Measurements from ENCODE around the gene HES7.
"Not testable (repeated sequence)": the region's sequence is repeated elsewhere in the genome, so short reads cannot be mapped to it uniquely, and the experiment has no call there.

HES7 gene

DNA sequence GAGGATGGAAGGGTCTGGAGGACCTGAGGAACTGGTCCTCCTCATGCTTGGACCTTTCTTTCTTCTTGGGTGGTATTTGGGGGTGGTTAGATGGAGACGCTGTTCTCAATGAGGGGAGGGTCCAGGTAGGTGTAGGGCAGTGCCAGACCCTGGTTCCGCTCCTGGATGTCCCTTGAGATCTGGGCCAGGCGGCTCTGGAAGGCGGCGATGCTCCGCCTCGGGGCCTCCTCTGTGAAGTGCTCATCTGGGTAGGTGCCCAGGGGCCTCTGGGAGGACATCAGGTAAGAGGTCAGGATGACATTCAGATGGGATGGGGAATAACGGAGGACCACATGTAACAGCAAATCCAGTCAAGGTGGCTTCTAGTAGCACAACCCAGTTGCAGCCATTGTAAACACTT, 27.4 kb downstream of the HES7 start:
- no peak for DNase-seq

DNA sequence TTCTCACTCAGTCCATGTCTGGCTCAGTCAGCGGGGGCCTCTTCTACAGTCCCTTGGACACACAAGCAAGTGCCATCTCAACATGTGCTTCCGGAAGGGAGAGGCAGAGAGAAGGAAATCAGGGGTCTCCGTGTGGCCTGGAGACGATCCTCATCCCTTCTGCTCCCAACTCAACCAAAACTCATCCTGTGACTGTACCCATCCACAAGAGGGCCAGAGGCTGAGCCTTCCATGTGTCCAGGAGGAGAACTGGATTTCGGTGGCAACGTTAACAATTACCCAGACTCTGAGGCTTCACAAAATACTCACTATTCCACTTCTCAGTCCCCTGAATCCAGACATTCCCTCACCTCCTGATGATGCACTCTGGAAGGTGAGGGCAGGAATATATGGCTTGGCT, 28.5 kb downstream of the HES7 start:
- DNase-seq = no peak

DNA sequence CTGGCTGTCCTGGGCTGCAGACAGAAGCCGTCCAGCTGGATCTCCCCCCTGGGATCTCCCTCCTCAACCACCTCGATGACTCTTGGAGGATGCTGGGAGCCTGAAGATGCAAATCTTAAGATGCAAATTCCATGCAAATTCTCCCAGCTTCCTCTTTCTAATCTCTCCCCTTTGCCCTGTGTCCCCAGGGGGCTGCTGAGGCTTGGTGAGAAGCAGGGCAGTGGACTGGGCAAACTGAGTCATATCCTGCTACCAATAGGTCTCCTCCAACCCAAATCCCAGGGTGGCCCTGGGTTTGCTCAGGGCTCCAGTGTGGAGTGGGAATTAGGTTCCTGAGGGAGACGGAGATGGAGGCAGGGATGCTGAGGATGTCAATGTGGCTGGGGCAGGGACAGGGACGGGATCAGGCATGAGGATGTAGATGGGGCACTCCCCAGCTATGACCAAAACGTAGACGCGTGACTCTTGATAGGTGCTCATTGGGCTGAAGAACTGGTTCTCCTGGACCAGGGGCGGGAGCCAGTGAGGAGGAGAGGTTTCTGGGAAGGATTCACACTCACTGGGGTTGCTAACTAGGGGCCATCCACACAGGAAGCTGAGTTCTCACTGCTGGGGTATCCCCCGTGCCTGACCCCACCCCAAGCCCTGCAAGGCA, 32.7 kb downstream of the HES7 start:
- no peak for DNase-seq

DNA sequence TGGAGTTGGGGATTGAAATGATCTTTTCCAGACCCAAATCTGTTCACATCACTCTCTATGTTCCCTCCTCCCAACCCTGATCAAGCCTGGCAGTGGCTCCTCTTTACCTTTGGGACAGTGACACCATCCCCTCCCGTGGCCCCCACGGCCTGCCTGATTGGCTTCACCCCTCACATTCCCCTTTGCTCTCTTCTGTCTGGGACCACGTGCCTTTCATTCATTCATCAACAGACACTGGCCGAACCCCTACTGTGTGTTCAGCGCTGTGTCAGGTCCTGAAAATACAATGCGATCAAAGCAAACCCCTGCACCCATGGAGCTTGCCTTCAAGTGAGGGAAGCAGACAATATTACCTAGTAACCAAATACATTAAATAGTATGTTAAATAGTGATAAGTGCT, 34.2 kb downstream of the HES7 start:
- DNase-seq = no peak

DNA sequence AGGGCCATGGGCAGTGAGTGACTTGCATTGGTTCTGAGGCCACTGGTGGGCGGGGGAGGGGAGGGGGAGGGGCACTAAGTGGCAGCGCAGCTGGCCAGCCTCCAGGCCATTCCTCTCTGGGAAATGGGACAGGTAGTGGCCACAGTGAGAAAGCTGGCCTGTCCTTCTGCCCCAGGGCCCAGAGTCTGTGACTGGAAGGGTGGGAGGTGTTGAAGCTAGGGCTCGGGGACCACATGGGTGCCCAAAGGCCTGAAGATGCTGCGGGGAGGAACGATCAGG, 36.0 kb downstream of the HES7 start:
- no peak for DNase-seq

DNA sequence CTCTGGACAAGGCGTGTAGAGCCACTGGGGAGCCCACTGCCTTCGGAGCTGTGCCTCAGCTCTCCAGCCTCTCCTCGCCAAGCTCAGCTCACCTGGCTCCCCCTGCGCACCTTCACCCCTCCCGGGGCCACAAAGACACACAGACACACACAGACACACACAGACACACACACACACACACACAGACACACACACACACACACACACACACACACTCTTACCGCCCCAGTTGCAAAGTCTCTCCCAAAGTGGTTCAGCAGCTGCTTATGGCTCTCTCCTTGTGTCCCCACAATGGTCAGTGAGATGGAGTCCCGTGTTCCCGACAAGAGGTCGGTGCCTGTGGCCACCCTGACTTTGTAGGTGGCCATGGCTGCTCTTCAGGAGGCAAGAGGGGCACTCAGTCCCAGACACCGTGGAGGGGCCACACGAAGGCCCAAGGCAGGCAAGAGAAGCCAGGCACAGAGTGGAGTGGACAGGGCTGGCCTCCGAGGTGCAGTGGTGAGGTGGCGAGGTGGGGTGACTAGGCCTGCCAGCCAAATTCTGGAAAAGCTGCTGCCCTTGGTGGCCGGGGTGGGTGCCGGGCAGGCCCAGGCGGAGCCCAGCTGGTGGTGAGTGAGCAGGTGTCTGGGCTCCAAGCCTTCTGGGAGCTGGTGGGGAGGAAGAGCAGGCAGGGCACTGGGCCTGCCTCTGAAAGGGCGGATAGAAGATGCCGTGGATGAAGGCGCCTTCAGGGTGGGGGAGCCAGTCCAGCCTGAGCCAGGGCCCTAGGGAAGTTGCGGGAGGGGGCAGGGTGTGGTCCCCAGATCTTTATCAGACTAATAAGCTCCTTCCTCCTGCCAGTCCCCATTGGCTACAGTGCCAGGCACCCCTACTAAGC, 36.6 kb downstream of the HES7 start, which contains the start of gene ALOX12B:
ALOX12B (minus strand) TSS at position 642 of the 877 bp plus-strand sequence; CDS start at position 368, 274 bp downstream.
- no peak for DNase-seq

DNA sequence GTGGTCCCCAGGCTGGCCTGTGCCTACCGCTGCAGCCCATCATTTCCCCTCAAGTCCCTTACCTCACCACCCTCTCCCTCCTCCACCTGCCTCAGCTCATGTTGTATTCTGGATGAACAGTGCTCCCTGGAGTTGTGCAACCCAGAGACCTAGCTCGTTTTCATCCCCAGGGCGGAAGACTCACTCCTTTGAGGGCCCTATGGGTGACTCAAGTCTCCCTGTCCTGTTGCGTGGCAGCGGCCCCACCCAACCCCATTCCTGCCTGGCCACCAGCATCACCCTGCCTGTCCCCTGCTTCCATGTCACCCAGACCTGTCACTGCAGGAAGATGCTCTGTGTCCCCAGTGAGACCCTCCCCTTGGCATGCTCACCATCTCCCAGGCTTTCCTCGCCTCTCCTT, 39.7 kb downstream of the HES7 start:
- no peak for DNase-seq

DNA sequence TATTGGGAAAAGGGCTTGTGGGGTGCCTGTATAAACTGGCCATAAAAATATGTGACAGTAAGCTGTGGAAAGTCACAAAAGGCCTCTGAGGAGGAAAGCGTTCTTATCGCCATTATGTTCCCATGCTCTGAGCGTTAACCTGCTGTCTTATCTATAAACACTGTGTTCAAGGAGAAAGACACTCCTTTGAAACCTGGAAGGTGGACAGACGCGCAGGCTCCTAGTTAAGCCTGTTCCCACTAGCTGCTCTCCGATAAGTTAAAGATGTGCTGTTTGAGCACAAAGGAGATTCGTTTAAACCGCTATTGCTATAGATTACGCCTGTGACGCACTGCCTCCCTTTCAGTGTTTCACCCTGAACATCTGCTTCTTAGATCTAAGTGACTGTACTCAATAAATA, 41.6 kb downstream of the HES7 start:
- DNase-seq = no peak

DNA sequence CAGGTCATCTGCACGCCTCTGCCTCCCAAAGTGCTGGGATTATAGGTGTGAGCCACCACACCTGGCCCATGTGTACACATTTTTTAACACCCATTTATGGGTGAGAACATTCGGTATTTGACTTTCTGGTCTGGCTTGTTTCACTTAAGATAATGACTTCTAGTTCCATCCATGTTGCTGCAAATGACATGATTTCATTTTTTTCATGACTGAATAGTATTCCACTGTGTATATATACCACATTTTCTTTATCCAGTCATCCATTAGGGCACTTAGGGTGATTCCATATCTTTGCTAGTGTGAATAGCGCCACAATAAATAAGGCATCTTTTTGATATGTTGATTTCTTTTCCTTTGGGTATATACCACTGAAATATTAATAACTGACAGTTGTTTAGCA, 42.0 kb downstream of the HES7 start:
- no peak for DNase-seq

DNA sequence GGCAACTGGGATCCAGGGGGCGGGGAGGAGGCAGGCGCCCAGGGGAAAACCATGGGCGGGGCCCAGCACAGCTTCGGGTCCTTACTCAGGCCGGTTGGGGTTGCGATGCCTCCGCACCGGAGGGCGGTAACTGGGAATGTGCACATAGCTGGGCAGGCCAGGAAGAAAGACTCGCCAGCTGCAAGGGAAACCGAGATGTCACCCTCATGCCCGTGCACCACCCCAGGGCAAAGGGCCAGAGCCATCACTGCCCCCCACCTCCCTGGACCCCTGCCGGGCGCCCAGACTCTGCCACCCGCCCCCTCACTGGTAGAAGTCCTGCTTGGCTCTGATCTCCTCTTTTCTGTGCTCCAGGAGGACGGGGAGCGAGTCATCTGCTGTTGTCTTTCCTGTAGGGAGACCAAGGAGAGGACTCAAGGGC, 43.1 kb downstream of the HES7 start:
- no peak for DNase-seq

DNA sequence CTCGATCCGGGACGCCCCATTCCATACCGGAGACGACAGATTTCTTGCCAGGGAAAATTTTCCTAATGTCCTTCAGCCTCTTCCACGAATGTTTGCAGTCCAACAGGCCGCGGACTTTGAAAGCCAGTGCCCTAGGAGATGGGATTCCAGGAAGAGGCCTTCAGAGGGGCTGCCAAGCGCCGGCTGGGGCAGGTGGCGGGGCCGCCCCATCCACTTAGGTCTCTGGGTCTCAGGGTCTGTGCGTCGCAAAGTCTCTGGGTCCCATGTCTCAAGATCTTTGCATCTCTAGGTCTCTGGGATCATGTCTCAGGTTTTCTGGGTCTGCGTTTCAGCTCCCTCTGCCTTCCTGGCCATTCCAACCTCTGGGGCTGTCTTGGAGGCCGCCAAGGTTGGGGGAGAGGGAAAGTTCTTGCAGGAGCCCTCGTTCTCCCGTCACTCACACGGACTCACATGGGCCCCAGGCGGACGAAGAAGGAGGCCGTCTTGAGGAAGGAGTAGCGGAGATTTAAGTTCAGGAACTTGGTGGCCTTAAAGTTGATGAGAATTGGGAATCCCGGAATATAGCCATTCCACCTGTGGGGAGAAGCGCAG, 43.6 kb downstream of the HES7 start:
- no peak for DNase-seq

DNA sequence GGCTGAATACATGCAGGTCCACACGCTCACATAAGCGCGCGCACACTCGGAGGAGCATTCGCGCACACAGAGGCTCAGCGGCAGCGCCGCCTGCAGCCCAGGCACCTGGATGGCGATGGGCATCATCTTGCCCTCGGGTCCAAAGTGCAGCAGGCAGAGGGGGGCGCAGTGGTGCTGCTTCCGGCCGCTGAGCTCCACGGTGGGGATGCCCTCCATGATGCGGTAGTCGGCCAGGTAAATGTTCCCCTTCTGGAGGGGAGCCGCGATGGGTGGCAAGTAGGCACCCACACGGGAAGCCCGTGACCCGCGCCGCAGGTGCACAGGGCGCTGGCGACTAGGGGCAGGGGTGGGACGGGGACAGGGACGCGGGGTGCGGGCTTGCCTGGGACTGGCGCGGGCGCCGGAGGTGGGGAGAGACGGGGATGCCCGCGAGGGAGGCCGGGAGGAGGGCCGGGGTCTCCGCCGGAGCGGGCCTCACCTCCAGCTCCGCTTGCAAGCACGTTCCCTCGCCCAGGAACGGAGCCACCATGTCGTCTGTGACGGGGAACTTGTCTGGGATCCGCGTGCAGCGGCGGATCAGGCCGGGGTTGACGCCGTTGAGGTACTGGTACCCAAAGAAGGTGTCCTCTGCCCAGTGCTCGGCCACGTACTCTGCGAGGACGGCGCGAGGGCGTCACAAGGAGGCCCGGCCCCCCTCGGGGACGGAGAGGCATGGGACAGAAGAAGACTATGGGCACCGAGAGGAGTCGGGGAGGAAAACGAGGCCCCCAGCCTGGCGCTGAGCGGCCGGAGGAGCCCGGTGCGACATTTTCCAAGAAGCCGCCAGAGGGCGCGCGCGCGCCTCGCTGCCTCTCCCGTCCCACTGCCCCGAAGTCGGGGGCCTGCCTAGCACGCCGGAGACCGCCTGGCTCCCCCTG, 44.4 kb downstream of the HES7 start:
- peak; percentile 94 for DNase-seq

DNA sequence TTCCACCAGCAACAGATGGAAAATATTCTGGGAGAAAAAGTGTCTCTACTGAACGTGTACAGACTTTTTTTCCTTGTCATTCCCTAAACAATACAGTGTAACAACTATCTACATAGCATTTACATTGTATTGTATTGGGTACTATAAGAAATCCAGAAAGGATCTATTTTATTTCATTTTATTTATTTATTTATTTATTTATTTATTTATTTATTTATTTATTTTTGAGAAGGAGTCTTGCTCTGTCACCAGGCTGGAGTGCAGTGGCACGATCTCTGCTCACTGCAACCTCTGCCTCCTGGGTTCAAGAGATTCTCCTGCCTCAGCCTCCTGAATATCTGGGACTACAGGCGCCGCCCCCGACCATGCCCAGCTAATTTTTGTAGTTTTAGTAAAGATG, 46.0 kb downstream of the HES7 start:
- not testable (repeated sequence) for DNase-seq

DNA sequence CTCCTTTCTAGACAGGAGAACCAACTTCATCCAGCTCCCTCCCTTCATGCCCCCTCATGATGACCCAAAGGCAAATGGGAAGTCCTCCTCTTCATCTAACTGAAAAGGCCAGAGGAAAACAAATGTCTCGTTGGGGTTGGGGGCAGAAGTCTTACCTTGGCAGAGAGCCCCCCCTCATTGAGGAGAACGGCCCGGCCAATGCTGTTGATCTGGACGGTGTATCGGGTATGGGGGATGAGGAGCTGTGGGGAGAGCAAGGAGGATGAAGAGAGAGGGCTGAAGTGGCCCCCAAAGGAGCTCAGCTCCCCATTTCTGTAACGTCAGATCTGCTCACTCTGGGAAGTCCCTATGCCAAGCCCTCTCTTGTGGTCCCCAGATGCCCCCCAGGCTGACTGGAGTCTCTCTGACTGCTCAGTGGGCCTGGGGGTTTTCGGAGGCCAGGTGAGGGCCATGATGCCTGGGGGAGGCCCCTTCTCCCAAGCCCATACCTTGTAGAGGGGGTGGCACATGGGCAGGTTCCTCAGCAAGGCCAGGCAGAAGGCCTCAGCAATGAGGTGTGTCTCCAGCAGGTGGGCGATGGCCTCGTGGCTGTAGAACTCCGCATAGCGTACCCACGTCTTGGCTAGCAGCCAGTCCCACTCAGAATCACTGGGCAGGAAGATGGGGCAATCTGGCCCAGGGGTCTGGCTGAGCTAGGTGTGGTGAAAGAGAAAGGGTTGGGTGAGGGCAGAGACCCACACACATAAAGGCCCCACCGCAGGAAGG, 47.2 kb downstream of the HES7 start:
- DNase-seq = no peak

DNA sequence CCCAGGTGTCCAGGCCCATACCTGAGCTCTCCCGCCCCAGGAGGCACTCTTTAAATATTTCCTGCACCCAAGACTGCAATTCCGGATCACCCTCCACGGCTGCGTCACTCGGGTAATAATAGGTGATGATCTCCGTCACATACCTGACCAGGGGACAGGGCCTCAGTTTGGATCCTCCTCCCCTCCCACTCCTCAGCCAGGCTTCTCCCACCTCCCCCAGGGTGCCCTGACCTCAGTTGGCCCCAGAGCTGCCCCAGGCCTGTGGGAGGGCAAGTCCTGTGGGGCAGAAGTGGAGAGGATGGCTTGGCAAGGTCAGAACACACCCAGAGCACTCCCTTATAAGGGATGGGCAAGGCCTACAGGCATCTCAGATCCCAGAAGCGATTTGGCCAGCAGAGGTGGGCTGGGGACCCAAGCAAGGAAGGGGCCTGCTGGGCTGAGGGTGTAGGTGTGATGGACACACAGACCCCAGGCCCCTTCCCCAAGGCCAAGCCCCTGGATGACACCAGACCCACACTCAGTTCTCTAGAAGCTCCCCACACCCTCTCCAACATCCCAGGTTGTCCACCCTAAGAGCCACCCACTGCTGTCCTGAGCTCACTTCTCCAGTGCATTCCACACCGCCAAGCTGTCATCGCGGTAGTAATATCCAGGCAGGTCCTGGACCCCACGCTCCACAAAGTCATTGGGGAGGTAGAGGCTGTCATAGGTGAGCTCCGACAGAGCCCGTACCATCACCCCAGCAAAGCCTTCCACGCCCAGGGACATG, 48.1 kb downstream of the HES7 start:
- no peak for DNase-seq

DNA sequence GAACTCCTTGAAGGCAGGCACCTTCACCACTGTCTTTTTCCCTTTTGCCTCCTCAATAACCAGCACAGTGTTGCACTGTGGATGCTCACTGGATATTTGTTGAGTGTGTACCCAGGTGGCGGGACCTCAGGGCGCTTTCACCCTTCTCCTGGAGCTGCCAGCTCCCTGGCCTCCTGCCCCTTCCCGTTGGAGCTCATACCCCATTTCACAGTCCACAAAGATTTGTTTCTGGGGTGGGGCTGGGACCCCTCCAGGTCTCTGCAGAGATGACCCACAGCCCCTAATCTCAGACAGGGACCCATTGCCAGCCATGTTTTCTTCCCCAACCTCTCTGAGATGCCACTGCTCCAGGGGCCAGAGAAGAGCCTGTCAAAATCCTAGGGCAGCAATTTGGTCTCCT, 48.8 kb downstream of the HES7 start:
- DNase-seq = no peak

DNA sequence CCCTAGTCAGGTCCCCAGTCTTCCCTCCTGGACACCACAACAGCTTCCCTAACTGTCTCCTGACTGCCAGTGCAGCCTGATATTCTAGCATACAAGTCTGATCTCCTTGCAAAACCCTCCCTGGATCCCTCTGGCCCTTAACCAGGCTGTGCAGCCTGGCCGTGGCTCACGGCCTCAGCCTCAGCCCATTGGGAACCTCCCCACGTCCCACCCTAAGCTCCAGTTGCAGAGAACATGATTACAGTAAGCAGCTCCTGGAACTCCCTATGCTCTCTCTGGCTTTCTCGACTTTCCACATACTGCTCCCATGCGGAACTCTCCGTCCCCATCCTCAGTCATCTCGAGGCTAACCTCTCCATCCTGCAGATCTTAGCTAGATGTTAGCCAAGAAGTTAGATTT, 49.4 kb downstream of the HES7 start:
- no peak for DNase-seq

DNA sequence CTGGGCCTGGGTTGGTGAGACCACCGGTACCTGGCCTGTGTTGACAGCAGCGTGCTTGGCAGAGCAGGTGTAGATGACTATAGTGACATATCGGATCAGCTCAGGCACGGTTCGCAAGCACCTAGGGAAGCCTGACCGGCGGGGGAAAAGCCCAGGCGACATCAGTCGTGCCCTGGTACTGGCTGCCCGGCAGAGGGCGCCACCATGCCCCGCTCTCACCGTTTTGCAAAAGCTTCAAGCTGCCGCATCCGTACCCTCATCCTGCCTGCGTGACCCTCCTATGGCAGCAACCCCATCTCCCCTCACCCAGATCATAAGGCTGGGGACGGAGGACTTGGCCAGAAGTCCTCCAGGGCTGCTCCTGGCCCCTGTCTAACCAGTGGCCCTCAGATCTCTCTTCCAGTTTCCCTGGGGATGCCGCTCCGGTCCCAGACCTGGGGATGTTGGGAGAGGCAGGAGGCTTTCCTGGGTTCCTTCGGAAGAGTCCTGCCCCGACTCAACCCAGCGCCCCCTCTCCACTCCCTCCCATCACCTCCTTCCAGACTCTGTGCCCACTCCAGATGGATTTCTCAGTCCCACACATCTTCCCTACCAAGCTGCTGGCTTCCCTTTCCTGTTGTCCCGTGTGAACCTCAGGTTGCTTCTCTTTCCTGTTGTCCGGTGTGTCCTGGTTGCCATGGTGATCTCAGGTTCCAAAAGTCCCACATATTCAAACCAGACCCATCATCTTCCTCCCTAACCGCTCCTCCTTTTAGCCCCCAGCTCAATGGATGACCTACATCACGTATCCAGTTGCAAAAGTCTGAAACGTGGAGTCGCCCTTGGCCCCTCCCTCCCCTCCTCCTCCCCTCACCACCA, 50.0 kb downstream of the HES7 start:
- peak; percentile 94 for DNase-seq

DNA sequence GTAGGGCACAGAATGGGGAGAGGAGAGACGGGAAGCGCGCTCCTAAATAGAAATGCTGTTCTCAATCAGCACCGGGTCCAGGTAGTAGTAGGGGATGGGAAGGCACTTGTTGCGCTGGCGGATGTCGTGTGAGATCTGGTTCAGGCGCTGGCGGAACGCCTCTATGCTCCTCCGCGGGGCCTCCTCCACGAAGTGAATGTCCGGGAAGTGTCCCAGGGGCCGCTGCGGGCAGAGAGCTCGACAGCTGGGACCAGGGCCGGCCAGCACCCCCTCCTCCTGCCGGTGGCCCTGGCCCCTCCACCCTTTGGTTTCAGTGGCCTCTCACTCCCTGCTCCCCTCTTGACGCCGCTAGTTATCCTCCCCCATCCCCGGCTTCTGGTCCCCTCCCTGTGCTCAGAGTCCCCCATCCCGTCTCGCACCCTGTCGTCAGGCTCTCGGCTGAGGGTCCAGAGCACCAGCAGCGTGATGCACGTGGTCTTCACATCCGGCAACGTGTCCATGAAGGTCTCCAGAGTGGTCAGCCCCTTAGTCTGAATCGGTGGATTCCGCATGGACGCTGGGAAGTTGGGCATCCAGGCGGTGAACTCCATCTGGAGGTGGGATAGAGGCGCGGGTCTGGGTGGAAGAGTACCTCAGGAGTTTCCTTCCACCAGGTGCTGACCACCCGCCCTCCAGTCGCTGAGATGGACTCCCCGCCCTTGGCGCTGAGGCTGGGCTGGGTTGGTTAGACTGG, 51.0 kb downstream of the HES7 start:
- DNase-seq = peak; percentile 77

DNA sequence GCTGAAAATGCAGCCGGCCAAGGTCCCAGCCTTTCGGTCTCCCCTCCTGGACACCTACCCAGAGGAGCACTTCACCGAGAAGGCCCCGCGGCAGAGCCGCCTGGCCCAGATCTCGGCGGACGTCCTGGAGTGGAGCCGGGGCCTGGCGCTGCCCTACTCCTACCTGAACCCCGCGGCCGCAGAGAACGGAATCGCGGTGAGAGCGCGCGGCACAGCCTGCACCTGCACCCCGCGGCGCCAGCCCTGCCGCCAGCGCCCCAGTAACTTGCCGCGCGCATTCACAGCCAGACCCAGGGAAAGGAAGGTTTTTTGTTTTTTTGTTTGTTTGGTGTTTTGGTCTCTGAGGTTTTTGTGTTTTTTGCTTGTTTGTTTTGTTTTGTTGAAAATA, 51.6 kb downstream of the HES7 start:
- DNase-seq = no peak

Measured in activated CD8-positive, alpha-beta memory T cell treated with anti-CD3 and anti-CD28 coated beads for 24 hours (primary cell).